Measurements from ENCODE around the gene SRGAP1.
"Not testable (repeated sequence)": the region's sequence is repeated elsewhere in the genome, so short reads cannot be mapped to it uniquely, and the experiment has no call there.

SRGAP1 gene

DNA sequence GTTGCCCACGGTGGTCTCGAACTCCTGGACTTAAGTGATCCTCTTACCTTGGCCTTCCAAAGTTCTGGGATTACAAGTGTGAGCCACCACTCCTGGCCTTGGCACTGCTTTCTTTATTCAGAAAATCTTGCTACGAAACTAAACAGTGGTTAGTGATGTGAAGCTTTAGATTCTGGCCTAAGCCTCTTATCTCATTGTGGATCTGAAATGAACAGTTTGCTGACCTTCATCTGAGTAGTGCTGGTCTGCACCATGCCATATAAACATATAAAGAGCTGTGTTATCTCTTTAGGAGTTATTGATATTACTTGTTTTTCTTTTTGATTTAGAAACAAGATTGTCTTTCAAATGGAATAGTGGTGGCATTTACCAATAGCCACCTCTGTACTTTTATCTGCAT, 22.6 kb downstream of the SRGAP1 start:
- DNase-seq (ENCODE audit: low read depth in 2 of 2) = no peak

- DNase-seq (ENCODE audit: low read depth in 2 of 2) = no peak
These were observed 25.2 kb downstream of the SRGAP1 start for GRCh38 chr12:63869656-63870055.

DNA sequence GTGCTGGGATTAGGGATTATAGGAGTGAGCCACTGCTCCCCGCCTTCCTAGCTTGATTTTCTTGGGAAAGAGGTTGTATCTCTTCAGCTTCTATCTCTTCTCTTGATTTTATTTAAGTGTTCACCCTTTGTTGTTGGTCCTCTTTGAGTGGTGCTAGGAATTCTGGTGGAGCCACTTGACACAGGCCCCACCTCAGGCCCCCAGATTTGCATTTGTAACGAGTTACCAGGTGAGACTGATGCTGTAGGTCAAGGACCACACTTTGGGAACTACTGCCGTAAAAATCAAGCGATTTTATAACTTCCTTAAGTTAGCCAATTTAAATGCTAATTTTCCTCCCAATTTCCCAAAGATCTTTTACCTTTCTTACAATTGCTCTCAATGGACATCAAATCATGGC, 26.3 kb downstream of the SRGAP1 start:
- no peak for DNase-seq (ENCODE audit: low read depth in 2 of 2)

DNA sequence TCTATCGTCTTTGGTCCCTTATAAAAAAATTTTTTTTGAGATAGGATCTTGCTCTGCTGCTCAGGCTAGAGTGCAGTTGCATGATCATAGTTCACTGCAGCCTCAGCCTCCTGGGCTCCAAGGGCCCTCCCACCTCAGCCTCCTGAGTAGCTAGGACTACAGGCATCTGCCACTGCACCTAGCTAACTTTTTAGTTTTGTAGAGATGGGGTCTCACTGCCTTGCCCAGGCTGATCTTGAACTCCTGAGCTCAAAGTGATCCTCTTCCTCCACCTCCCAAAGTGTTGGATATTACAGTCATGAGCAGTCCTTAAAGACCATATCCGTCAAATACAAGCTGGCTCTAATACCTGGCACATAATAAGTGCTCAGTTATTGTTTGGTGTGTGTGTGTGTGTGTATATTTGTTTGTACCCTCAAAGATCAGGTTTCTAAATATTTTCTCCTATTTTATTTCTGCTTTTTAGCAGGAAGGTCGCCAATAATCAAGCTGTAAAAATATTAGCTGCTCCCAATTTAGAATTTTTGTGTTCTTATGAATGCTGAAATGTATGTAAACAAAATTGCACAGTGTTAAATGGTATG, 30.5 kb downstream of the SRGAP1 start:
- no peak for DNase-seq (ENCODE audit: low read depth in 2 of 2)

- DNase-seq (ENCODE audit: low read depth in 2 of 2) = no peak
These were observed 31.2 kb downstream of the SRGAP1 start for GRCh38 chr12:63875703-63876102.

DNA sequence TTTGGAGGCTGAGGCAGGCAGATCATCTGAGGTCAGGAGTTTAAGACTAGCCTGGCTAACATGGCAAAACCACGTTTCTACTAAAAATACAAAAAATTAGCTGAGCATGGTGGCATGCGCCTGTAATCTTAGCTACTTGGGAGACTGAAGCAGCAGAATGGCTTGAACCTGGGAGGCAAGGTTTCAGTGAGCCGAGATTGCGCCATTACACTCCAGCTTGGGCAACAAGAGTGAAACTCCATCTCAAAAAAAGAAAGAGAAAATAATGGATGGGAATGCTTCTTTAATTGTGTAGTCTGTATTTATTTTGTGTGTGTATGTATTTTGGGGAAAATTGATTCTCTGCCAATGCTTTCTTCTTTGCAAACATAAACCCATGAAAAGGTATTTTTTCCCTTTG, 32.5 kb downstream of the SRGAP1 start:
- no peak for DNase-seq (ENCODE audit: low read depth in 2 of 2)

DNA sequence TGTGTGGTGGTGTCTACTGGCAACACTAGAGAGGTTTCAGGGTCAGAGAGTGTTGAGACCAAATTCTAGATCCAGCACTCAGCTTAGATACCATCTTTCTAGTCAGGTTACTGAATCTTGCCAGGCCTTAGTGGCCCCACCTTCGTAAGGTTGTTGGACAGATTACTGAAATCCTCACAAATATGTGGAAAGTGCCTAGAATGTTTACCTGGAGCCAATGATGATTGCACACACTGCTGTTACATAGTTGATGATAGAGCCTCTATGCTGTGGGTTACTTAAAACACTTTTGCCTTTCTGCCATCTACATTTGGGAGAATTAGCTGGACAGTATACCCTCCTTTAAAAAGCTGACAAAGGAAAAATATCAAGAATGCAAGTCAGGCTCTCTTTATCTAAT, 33.2 kb downstream of the SRGAP1 start:
- no peak for DNase-seq (ENCODE audit: low read depth in 2 of 2)

DNA sequence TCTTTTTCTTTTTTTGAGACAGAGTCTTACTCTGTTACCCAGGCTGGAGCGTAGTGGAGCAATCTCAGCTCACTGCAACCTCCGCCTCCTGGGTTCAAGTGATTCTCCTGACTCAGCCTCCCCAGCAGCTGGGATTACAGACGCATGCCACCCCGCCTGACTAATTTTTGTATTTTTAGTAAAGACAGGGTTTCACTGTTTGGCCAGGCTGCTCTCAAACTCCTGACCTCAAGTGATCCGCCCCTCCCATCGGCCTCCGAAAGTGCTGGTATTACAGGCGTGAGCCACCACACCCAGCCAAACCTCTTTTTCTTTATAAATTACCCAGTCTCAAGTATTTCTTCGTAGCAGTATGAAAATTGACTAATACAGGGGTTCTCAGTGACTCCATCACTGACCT, 35.7 kb downstream of the SRGAP1 start:
- not testable (repeated sequence) for DNase-seq (ENCODE audit: low read depth in 2 of 2)

DNA sequence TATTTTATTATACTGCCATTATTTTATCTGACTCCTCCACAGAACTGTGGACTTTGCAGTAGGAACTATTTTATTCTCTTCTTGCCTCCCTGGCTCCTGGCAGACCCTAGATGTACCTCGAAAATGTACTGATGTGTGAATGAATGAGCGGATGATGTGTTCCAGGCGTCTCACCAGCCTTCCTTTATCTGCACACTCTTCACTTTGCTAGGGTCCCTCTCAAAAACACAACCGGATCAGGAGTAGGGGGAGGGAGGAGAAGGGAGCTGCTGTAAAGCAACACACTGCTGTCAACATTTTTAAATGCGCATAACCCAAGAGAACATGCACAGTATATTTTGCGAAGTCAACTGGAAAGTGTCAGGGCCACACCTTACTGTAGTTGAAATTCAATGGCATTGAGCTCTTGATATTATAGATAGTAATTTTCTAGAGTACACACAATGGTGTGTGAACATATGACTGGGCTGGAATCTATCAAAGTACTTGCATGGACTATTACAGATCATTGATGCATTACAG, 36.3 kb downstream of the SRGAP1 start:
- DNase-seq (ENCODE audit: low read depth in 2 of 2) = no peak

- no peak for DNase-seq (ENCODE audit: low read depth in 2 of 2)
These were observed 38.3 kb downstream of the SRGAP1 start for GRCh38 chr12:63882844-63883243.

GRCh38 chr12:63885401-63885800, 40.9 kb downstream of the SRGAP1 start:
- DNase-seq (ENCODE audit: low read depth in 2 of 2) = no peak

DNA sequence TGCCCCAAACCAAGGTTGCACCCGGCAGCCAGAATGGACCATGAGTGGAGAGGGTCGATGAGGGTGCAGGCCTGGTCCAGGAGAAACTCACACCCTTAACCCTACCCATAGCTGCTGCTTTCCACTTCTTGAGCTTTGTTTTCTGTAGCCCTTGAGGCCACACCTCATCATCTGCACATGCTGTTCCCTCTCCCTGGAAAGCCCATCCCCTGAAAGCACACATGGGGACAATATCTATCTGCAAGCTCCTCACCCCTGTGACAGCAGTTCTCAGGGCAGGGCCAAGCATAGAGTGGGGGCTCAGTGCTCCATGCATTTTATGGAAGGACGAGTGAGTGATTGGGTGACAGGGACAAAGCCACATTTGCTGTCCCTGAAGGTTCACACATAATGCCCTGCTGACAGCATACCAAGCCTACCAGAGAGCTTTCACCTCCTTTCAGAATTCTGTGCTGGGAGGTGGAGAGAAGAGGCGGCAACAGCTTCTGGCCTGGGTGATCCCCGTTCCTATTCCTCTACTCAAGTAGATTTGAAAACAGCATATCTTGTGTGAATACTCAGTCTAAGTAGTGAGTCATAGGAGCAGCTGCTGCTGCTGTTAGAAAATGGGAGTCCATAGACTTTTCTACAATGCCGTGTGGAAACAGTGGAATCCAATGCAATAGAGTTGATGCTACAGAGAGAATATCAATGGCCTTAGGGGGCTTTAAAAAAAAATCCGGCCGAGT, 44.6 kb downstream of the SRGAP1 start:
- DNase-seq (ENCODE audit: low read depth in 2 of 2) = no peak

GRCh38 chr12:63889721-63890509, 45.4 kb downstream of the SRGAP1 start:
- no peak for DNase-seq (ENCODE audit: low read depth in 2 of 2)

DNA sequence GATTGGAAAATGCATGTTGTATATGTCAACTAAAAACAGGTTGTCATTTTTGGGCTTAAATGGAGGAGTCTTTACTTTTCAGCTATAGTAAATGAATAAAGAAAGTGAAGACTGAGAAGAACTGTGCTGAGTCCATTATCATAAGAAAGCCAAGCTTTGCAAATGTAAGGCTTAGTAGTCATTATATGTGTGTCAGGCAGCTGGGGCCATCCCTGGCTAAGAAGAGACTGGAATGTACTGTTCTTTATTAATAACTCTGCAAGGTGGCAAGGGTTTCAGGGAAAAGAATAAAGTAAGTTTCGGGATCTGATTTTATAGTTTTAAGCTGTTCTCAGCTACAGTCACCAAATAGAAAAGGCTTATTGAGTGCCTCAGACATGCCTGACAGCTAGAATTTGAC, 48.7 kb downstream of the SRGAP1 start:
- no peak for DNase-seq (ENCODE audit: low read depth in 2 of 2)

GRCh38 chr12:63894132-63894531, 49.6 kb downstream of the SRGAP1 start:
- DNase-seq (ENCODE audit: low read depth in 2 of 2) = no peak

GRCh38 chr12:63895841-63896240, 51.3 kb downstream of the SRGAP1 start:
- DNase-seq (ENCODE audit: low read depth in 2 of 2) = no peak

DNA sequence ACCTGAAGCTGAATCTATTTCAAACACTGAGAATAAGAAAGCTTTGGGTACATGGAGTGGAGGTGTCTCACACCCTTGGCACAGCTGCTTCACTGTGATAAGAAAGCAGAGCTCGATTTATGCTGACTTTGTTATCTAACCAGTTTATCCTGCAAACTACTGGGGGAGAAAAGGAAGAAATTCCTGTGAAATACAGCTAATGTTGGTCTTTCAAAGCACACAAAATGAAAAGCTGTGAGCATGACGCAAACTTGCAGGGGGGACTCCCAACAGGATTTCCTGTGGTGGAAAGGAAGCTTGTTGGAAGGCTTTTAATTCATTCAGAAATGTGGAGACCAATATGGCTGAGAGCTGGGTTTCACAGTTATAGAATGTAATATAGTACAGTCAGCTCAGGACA, 53.4 kb downstream of the SRGAP1 start:
- no peak for DNase-seq (ENCODE audit: low read depth in 2 of 2)

DNA sequence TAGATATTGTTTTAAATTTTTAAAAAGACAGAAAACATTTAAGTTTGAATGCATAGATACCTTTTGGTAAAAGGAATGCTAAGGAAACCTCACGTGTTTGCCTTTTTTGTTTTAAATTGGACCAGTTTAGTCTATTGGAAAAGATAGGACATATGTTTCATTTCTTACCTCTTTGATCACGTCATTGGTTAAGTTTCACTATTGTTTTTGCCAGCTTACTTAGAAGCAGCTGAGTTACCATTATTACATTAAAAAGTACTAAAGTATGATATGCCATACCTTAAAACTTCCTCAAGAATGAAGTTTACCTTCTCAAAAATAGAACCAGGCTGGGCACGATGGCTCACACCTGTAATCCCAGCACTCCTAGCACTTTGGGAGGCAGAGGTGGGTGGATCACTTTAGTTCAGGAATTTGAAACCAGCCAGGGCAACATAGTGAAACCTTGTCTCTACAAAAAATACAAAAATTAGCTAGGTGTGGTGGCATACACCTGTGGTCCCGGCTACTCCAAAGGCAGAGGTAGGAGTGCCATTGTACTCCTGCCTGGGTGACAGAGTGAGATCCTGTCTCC, 54.4 kb downstream of the SRGAP1 start:
- no peak for DNase-seq (ENCODE audit: low read depth in 2 of 2)

DNA sequence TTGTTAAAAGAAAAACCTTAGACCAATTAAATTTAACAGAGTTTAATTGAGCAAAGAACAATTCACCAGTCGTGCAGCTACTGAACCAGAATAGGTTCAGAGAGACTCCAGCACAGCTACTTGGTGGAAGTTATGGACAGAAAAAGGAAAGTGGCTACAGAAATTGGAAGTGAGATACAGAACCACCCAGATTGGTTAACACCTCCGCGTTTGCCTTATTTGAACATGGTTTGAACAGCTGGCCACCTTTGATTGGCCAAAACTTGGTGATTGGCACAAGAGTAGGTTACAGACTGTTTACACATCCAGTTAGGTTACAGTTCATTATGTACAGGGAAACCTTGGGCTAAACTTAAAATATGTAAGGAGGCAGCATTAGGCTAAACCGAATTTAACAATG, 54.9 kb downstream of the SRGAP1 start:
- DNase-seq (ENCODE audit: low read depth in 2 of 2) = no peak

DNA sequence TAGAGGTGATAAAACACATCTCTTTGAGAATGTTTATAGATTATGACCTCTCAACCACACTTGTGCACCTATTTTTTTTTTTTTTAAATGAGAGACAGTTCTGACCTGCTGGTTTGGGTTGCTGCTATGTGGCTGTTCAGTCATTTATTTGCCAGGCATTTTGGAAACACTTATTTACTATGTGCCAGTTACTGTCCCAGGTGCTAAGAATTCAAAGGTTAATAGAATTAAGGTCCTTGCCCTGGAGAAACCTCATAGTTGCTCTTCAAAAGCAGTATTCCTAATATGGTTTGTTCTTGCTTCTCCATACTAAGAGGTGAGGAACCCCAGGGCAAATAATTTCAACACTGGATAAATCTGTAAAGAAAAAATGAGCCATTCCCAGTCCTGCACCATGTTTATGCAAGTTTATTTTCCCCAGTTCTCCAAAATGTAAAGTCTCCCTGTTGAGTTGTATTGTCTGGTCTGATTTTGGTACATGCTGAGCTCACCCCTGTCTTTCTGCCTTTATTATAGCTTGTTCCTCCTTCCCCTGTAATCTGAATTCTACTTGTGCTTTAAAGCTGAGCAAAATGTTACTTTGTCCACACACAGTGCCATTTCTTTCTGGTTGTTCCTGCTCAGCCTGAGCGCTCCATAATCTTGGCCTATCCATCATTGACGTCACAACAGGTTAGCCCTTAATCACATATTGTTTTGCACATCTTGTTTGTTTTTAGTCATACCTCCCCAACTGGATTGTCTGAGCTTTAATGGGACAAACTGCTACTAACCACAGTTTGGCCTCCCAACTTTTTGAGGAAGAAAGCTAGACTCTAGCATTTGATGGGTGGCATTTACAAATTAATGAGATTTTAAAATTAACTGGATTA, 56.7 kb downstream of the SRGAP1 start:
- DNase-seq (ENCODE audit: low read depth in 2 of 2) = no peak

GRCh38 chr12:63904653-63905052, 60.2 kb downstream of the SRGAP1 start:
- no peak for DNase-seq (ENCODE audit: low read depth in 2 of 2)
